NCI-H345 (cell line): Measurements from ENCODE around the gene DACH1.

Experiments
- DNase-seq: peaks from one replicate; lab custom pipeline; 2025; lab: John Stamatoyannopoulos, UW

Gene DACH1

GRCh38 chr13:71774863-71775262 is 92.1 kb downstream of the DACH1 start:
- no peak for DNase-seq

- no peak for DNase-seq
These were observed 93.5 kb downstream of the DACH1 start for GRCh38 chr13:71773531-71773930.

- no peak for DNase-seq
These were observed 94.6 kb downstream of the DACH1 start for GRCh38 chr13:71772361-71772760.

GRCh38 chr13:71771144-71771543 is 95.9 kb downstream of the DACH1 start:
- no peak for DNase-seq

- no peak for DNase-seq
These were observed 96.3 kb downstream of the DACH1 start for GRCh38 chr13:71770710-71771109.

GRCh38 chr13:71768881-71769280 is 98.1 kb downstream of the DACH1 start:
- DNase-seq = no peak

DNA sequence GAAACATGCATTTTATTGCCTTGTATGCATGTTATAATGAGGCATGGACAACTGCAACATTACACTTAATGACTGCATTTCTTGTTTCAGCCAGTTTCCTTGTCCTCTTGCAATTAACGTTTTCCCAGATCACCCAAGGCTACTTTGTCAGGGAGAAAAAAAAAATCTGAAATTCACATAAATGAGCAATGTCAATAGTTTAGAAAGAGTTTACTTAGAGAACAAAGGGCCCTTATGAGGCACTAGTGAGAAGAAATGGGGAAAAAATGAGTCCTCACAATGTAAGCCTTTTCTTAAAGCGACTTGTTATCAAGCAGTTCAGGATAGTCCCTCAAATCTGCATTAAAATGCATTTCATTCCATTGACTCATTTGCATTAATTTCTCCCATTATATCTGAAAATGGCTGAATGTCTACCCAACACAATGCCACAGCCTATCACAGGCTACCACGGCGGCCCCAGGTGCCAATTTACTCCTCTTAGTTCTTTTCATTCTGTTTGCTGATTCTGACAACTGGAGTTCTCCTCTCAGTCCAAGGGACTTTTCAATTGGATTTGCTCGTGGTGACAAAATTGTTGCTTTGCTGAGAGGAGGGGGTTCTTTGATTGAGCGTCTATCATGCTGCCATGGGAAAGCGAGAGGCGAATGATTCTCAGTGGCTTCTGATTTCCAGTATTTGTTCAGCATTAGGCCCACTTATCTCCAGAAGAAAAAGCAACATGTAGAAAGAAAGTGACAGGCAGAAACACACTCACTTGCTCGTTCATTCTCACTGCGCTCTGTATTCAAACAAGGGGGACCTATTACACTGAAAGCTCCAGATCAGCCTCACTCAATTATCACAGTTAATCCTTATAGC is 107.1 kb downstream of the DACH1 start:
- peak; percentile 29 for DNase-seq

GRCh38 chr13:71758828-71759227 is 108.2 kb downstream of the DACH1 start:
- no peak for DNase-seq

GRCh38 chr13:71754407-71754974 is 112.5 kb downstream of the DACH1 start:
- no peak for DNase-seq

DNA sequence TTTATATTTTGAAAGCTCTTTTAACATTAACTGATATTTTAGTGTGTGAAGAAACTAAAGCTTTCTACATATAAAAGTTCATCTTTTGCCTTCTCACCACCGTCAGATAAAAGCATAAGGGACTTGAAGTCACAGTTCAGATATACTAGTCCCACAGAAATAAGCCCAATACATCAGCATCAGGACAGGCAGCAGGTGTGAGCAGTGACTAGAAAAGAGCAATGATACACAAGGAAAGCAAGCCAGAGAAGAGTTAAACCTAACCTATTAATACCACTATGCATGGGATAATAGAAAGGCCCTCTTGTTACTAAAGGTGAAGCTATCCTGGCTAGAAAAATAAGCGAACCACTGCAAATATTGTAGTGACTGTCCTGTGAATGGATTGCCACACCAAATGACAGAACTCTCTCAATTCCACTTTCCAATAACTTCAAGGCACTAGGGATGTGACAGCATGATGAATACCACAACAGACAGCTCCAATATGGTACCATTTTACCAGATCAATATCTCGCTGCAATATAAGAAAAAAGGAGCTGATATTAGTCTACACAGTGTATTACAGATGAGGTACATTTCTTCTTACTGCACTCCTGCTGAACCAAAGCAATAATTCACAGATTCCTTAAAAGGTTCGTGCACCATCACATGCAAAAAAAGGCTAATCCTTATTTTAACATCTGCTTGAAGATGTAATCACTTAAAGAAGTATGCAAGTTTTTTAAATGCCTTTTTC is 114.1 kb downstream of the DACH1 start:
- DNase-seq = no peak

- peak; percentile 80 for DNase-seq
These were observed 115.9 kb downstream of the DACH1 start for GRCh38 chr13:71751073-71751472.

DNA sequence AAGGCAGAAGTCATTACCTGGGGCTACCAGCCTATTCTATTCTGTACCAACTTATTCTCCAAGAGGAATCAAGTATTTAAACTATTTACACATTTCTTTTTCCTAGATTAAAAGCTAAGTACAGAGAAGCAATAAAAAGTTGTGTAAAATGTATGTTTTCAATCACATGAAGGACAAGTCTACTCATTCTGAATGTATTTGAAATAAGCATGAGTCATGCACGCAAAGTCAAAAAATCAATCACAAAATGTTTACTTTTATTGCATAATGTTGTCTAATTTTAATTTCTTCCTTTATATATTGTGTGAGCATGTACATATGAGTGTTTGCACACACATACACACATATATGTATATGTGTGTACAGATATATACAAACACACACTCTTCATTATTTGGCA is 136.7 kb downstream of the DACH1 start:
- DNase-seq = no peak

- no peak for DNase-seq
These were observed 137.6 kb downstream of the DACH1 start for GRCh38 chr13:71729441-71729840.

GRCh38 chr13:71727662-71728061 is 139.3 kb downstream of the DACH1 start:
- DNase-seq = no peak

GRCh38 chr13:71727042-71727441 is 140.0 kb downstream of the DACH1 start:
- no peak for DNase-seq

DNA sequence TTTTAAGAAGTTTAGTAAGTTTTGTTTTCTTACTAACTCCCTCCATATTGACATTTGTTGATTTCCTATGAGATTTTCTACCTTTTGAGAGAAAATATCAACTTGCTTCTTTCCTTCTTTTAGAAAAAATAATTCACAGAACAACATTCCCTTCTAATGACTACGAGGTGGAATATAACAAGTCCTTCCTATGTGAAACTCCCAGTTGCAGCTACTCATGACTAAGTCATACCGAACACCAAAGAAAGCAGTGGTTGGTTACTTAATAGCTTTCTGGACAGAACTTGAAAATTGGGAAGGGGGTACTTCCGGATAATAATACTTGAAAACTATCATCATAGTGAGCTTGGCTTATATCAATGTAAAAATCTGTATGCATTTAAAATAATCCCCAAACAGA is 144.8 kb downstream of the DACH1 start:
- no peak for DNase-seq

- DNase-seq = no peak
These were observed 145.9 kb downstream of the DACH1 start for GRCh38 chr13:71721104-71721503.

DNA sequence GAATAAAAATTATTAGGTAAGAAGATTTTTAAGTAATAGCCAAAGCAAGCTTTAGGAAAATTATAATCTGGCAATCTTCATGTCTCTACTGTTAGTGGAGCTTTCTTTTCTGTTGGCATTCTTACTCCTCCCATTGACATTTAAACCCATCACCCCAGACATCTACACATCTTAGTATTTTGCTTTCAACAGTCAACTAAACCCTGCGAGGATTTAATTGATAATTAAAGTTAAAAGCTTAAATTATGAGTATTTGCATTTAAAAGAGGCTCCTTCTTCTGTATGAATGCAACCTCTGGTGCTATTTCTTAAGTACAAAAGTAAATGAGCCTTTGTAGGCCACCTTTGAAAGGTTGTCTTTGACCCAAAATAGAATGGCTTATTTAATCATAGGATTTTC is 148.1 kb downstream of the DACH1 start:
- DNase-seq = no peak

- DNase-seq = no peak
These were observed 152.1 kb downstream of the DACH1 start for GRCh38 chr13:71714802-71715375.

DNA sequence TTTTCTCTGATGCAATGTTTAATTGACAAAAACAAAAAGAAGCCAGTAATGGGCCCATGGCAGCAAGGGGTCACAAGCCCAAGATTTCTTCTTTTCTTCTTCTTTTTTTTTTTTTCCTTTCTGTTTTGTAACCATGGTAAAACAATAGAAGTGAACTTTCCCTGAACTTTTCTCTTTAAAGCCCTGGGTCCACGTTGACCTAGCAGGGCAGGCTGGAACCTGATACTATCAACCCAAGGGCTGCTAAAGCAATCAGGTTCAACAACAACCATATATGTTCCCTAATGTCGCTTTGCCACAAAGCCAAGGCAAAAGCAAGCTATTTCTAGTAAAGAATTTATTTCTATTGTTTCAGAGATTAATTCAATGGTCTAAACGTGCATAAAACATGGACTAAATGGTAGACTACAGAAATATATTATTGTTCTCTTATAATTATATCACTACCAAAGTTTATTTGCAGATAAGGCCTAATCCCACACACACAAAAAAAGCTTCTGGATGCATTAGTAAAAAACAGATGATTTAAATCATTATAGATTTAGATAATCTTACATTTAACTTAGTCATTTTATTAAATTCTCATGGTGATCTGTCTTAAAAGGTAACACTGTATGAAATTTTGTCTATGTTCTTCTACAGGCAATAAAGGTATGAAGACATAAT is 153.9 kb downstream of the DACH1 start:
- DNase-seq = no peak

GRCh38 chr13:71704656-71705055 is 162.3 kb downstream of the DACH1 start:
- DNase-seq = no peak

GRCh38 chr13:71703138-71703537 is 163.9 kb downstream of the DACH1 start:
- no peak for DNase-seq
